ENCODE results near the gene METTL17.
A peak's percentile ranks its signal among the peaks of the same experiment; 100 is the strongest.
"Not testable (repeated sequence)": the region's sequence is repeated elsewhere in the genome, so short reads cannot be mapped to it uniquely, and the experiment has no call there.

Gene METTL17

DNA sequence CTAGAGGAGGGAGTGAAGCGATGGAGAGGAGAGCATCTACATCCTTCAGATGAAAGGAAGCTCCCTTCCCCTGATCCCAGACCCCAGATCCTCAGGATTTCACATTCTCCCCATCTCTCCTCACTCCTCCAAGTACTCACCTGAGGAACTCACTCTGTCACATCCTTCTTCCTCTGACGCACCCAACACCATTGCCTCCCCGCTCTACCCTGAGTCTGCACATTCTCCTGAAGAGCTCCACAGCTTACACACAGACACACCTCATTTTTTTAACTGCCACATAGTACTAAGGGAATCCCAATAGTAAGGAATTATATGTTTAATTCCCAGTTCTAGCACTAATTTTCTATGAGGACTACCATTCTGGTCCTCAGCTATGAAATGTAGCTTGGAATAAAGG lies 16.3 kb upstream of the METTL17 start:
- H3K9me3 ChIP-seq (ENCODE audit: low read length): no peaks in the 10 kb centered on the region
- H3K4me3 ChIP-seq (ENCODE audit: low read depth in 1 of 2, low read length in 2 of 2): no peak overlapping the region
- H3K27me3 ChIP-seq (ENCODE audit: control insufficient read depth in 1 of 2, insufficient read depth in 2 of 2, low read length in 2 of 2): no peaks in the 10 kb centered on the region
- H3K4me1 ChIP-seq (ENCODE audit: insufficient read depth, low read length): peaks cover 14% of the 10 kb centered on the region
- no peaks in the 10 kb centered on the region for H3K36me3 ChIP-seq (ENCODE audit: insufficient read depth, low read length)
- no peak overlapping the region for H3K27ac ChIP-seq (ENCODE audit: low read depth, low read length)
- no peak overlapping the region for H3K9ac ChIP-seq (ENCODE audit: low read length)

DNA sequence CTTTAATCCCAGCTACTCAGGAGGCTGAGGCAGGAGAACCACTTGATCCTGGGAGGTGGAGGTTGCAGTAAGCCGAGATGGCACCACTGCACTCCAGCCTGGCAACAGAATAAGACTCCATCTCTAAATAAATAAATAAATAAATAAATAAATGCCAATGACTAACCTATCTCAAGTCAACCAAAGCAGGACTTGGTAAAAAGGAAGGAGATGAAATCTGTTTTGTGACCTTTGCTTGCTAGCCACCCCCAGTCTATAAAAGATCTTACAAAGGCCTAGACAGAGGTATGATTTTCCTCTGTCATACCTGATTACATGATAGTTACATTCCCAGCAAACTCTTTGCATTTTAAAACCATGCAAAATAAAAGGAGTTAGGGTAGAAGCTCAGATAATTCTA lies 13.5 kb upstream of the METTL17 start:
- Histone ChIP-seq H3K36me3 (ENCODE audit: insufficient read depth, low read length) (no peaks in the 10 kb centered on the region), H3K9ac (ENCODE audit: low read length) (no peak overlapping the region), H3K27me3 (ENCODE audit: control insufficient read depth in 1 of 2, insufficient read depth in 2 of 2, low read length in 2 of 2) (no peaks in the 10 kb centered on the region), H3K27ac (ENCODE audit: low read depth, low read length) (no peak overlapping the region), H3K4me3 (ENCODE audit: low read depth in 1 of 2, low read length in 2 of 2) (no peak overlapping the region), H3K4me1 (ENCODE audit: insufficient read depth, low read length) (peaks cover 9% of the 10 kb centered on the region), H3K9me3 (ENCODE audit: low read length) (no peaks in the 10 kb centered on the region)

DNA sequence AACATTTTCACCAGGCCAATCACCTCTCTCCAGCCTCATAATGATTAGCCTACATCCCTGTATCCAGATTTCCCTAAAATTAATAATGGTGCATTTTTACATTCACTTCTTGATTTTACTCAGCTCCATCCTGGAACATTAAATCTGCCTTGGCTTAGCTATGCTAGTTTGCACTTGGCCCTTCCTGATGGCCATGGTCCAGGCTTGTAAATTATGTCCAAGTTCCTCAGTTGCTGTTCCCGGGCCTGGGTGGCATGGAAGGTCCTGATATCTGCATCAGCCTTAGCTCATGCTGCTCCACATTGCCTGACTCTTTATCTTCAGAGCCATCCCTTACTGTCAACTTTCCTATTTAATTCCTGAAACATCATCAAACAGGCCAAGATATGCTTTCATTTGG lies 11.1 kb upstream of the METTL17 start:
- Histone ChIP-seq H3K9ac (ENCODE audit: low read length) (no peak overlapping the region), H3K27me3 (ENCODE audit: control insufficient read depth in 1 of 2, insufficient read depth in 2 of 2, low read length in 2 of 2) (no peaks in the 10 kb centered on the region), H3K36me3 (ENCODE audit: insufficient read depth, low read length) (no peaks in the 10 kb centered on the region), H3K27ac (ENCODE audit: low read depth, low read length) (no peak overlapping the region), H3K9me3 (ENCODE audit: low read length) (no peaks in the 10 kb centered on the region), H3K4me3 (ENCODE audit: low read depth in 1 of 2, low read length in 2 of 2) (no peak overlapping the region), H3K4me1 (ENCODE audit: insufficient read depth, low read length) (peaks cover 4% of the 10 kb centered on the region)

DNA sequence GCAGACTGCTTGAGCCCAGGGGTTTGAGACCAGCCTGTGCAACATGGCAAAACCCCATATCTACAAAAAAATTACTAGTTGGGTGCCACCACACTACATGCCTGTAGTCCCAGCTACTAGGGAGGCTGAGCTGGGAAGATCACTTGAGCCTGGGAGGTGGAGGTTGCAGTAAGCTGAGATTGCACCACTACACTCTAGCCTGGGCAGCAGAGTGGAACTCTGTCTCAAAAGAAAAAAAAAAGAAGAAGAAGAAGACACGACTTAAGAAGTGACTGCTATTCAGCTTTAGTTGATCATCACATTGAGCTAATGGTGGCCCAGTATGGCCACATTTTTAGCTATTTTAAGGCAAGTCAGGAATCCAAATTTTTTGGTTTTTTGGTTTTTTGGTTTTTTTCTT lies 8.9 kb upstream of the METTL17 start:
- Histone ChIP-seq H3K4me3 (ENCODE audit: low read depth in 1 of 2, low read length in 2 of 2) (no peak overlapping the region), H3K27me3 (ENCODE audit: control insufficient read depth in 1 of 2, insufficient read depth in 2 of 2, low read length in 2 of 2) (no peaks in the 10 kb centered on the region), H3K27ac (ENCODE audit: low read depth, low read length) (no peak overlapping the region)

DNA sequence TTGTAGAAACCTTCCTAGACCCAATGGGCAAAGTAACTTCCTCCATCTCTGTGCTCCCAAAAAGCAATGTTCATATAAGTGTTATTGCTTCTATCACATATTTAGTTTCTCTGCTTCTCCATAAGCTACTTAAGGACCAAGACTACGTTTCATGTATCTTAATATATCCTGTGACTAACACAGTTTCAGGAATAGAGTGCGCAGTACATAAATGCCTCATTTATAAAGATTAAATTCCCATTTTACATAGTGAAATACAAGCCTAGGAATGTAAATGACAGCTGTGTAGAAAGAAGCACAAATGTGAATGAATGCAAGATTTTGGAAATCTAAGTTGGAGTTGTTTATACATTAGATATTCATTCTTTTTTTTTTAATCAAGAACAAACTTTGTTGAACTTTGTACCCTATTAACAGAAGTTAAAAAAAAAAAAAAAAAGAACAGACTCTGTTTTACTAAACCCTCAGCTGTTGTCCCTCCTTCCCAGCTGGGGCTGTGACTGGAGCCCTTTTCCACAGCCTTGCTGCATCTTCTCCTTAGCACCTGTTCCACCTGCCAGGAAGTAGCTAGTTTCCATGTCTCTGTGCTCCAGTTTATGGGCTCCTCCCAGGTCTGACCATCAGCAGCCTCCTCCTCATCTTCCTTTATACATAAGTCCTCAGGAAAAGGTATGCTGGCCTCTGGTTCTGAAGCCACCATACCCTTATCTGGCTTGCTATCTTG lies 7.0 kb upstream of the METTL17 start:
- H3K27me3 ChIP-seq (ENCODE audit: control insufficient read depth in 1 of 2, insufficient read depth in 2 of 2, low read length in 2 of 2): no peaks in the 10 kb centered on the region
- H3K4me1 ChIP-seq (ENCODE audit: insufficient read depth, low read length): no peaks in the 10 kb centered on the region
- H3K9me3 ChIP-seq (ENCODE audit: low read length): no peaks in the 10 kb centered on the region
- H3K4me3 ChIP-seq (ENCODE audit: low read depth in 1 of 2, low read length in 2 of 2): no peak overlapping the region
- H3K27ac ChIP-seq (ENCODE audit: low read depth, low read length): no peak overlapping the region
- no peaks in the 10 kb centered on the region for H3K36me3 ChIP-seq (ENCODE audit: insufficient read depth, low read length)
- no peak overlapping the region for H3K9ac ChIP-seq (ENCODE audit: low read length)

More for the DNA sequence above, 8.9 kb upstream of the METTL17 start:
- H3K9ac ChIP-seq (ENCODE audit: low read length): no peak overlapping the region
- no peaks in the 10 kb centered on the region for H3K36me3 ChIP-seq (ENCODE audit: insufficient read depth, low read length)
- H3K9me3 ChIP-seq (ENCODE audit: low read length): no peaks in the 10 kb centered on the region
- no peaks in the 10 kb centered on the region for H3K4me1 ChIP-seq (ENCODE audit: insufficient read depth, low read length)

DNA sequence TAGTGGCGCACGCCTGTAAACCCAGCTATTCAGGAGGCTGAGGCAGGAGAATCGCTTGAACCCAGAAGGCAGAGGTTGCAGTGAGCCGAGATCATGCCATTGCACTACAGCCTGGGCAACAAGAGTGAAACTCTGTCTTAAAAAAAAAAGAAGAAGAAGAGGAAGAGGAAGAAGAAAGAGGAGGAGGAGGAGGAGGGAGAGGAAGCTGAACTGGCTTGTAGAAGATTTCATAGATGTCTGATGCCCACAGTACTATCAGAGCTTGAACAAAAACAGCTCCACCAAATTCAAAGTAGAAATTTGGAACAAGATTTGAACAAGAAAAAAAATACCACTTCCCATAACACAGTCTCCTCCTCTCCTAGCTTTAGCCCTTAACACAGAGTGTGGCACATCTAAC lies 4.1 kb upstream of the METTL17 start:
- H3K27me3 ChIP-seq (ENCODE audit: control insufficient read depth in 1 of 2, insufficient read depth in 2 of 2, low read length in 2 of 2); H3K36me3 ChIP-seq (ENCODE audit: insufficient read depth, low read length); H3K27ac ChIP-seq (ENCODE audit: low read depth, low read length); H3K4me3 ChIP-seq (ENCODE audit: low read depth in 1 of 2, low read length in 2 of 2); H3K9ac ChIP-seq (ENCODE audit: low read length); H3K9me3 ChIP-seq (ENCODE audit: low read length): not testable (repeated sequence)
- peaks cover 12% of the 10 kb centered on the region for H3K4me1 ChIP-seq (ENCODE audit: insufficient read depth, low read length)

DNA sequence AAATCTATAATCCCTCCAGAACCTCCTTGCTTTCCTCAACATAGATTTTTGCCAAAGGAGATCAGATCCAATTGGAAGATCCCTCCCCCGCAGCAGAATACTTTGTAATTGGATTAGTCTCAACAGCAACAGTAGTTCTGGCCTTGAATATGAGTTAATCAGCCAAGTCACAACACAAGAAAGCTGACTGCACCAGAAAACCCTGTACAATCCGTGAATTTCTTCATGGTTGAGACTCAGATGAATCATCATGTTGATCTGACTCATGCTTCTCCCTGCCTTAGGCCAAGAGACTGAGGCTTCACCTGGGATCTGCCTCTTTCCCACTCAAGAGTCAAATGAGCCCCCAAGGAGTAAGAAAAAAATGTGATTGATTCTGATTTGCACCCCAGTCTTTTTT lies 3.0 kb upstream of the METTL17 start:
- no peak overlapping the region for H3K9ac ChIP-seq (ENCODE audit: low read length)
- H3K9me3 ChIP-seq (ENCODE audit: low read length): no peaks in the 10 kb centered on the region
- H3K4me3 ChIP-seq (ENCODE audit: low read depth in 1 of 2, low read length in 2 of 2): no peak overlapping the region
- H3K27ac ChIP-seq (ENCODE audit: low read depth, low read length): no peak overlapping the region
- no peaks in the 10 kb centered on the region for H3K36me3 ChIP-seq (ENCODE audit: insufficient read depth, low read length)
- H3K4me1 ChIP-seq (ENCODE audit: insufficient read depth, low read length): peaks cover 23% of the 10 kb centered on the region
- H3K27me3 ChIP-seq (ENCODE audit: control insufficient read depth in 1 of 2, insufficient read depth in 2 of 2, low read length in 2 of 2): no peaks in the 10 kb centered on the region

DNA sequence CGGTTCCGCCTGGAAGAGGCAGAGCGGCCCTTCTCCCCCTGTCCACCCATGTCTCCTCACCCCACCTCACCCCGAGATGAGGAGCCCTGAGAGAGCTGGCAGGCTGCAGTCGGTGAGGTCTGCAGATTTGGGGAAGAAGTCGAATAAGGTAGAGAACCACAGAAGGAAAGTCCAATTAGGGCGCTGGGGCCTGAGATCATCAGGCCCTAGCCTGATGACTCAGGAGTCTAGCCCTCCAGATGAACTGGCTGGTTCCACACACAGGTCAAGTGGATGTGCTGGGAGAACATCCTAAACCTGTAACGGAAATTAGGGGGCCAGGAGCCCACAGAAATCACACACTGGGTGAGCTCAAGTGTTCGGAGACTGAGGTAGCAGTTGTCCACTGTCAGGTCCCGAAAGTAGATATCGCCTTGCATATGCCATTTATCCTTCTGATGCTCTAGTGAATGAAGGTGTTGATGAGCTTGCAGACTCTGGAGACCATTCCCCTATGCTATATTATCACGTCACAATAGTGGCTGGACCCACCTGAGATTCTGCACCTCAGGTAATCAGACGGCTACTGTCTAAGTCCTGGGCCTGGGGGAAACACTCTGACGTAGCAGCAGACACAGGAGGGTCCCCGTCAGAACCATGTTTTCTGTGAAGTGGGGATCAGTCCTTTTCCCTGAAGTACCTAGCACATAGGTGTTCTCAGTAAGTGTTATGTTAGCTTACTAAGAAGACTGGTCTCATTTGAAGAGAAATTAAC lies 886 bp upstream of the METTL17 start:
- Histone ChIP-seq H3K9me3 (ENCODE audit: low read length) (no peaks in the 10 kb centered on the region), H3K9ac (ENCODE audit: low read length) (peak overlapping the region; percentile 33), H3K36me3 (ENCODE audit: insufficient read depth, low read length) (peaks cover 16% of the 10 kb centered on the region), H3K4me3 (ENCODE audit: low read depth in 1 of 2, low read length in 2 of 2) (no peak overlapping the region), H3K27me3 (ENCODE audit: control insufficient read depth in 1 of 2, insufficient read depth in 2 of 2, low read length in 2 of 2) (no peaks in the 10 kb centered on the region), H3K27ac (ENCODE audit: low read depth, low read length) (peak overlapping the region; percentile 69), H3K4me1 (ENCODE audit: insufficient read depth, low read length) (peaks cover 27% of the 10 kb centered on the region)

DNA sequence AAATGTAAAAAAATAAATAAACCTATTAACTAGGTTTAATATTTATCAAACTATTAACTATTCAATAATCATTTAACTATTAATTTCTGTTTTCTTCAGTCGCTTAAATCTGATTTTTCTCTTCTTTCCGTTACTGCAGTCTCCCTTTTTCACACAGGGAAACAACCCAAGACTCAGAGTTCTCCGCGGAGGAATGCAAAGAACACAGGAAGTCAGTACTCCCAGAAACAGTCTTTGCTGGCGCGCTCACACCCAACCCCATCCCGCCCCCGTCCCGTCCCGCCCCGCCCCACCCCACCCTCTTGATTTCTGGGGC lies 351 bp upstream of the METTL17 start:
- Histone ChIP-seq H3K9me3 (ENCODE audit: low read length) (no peaks in the 10 kb centered on the region), H3K4me3 (ENCODE audit: low read depth in 1 of 2, low read length in 2 of 2) (no peak overlapping the region), H3K27me3 (ENCODE audit: control insufficient read depth in 1 of 2, insufficient read depth in 2 of 2, low read length in 2 of 2) (no peaks in the 10 kb centered on the region), H3K9ac (ENCODE audit: low read length) (no peak overlapping the region), H3K27ac (ENCODE audit: low read depth, low read length) (peak overlapping the region; percentile 69), H3K36me3 (ENCODE audit: insufficient read depth, low read length) (peaks cover 21% of the 10 kb centered on the region), H3K4me1 (ENCODE audit: insufficient read depth, low read length) (peaks cover 27% of the 10 kb centered on the region)

DNA sequence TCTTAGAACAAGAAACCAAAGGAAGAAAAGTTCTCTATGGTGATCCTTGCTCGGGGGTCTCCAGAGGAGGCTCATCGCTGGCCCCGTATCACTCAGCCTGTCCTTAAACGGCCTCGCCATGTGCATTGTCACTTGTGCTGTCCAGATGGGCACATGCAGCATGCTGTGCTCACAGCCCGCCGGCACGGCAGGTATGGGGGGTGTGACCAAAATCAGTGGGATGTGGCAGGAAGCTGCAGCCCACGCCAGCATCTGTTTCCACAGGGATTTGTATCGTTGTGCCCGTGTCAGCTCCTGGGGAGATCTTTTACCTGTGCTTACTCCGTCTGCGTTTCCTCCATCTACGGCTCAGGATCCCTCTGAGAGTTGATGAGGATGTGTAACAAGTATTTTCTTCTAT lies 6.7 kb downstream of the METTL17 start:
- Histone ChIP-seq H3K4me3 (ENCODE audit: low read depth in 1 of 2, low read length in 2 of 2) (no peak overlapping the region), H3K9ac (ENCODE audit: low read length) (no peak overlapping the region), H3K4me1 (ENCODE audit: insufficient read depth, low read length) (peaks cover 11% of the 10 kb centered on the region), H3K27me3 (ENCODE audit: control insufficient read depth in 1 of 2, insufficient read depth in 2 of 2, low read length in 2 of 2) (no peaks in the 10 kb centered on the region), H3K27ac (ENCODE audit: low read depth, low read length) (no peak overlapping the region), H3K36me3 (ENCODE audit: insufficient read depth, low read length) (peaks cover 52% of the 10 kb centered on the region), H3K9me3 (ENCODE audit: low read length) (no peaks in the 10 kb centered on the region)

DNA sequence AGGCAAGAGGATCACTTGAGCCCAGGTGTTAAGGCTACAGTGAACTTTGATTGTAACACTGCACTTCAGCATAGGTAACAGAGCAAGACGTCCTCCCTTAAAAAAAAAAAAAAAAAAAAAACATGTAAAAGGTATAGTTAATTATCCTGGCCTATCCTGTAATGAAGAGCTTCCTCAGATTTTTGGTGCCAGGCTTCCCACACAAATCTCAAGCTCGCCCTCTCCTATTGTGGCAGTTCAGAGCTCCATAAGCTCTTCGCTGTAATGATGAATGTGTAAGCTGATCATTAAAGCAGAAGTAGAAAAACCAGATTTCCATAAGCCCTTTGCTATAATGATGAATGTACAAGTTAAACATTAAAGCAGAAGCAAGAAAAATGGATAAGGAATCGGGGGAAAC lies 7.3 kb downstream of the METTL17 start:
- no peaks in the 10 kb centered on the region for H3K27me3 ChIP-seq (ENCODE audit: control insufficient read depth in 1 of 2, insufficient read depth in 2 of 2, low read length in 2 of 2)
- no peak overlapping the region for H3K9ac ChIP-seq (ENCODE audit: low read length)
- H3K9me3 ChIP-seq (ENCODE audit: low read length): no peaks in the 10 kb centered on the region
- peaks cover 5% of the 10 kb centered on the region for H3K4me1 ChIP-seq (ENCODE audit: insufficient read depth, low read length)
- no peak overlapping the region for H3K4me3 ChIP-seq (ENCODE audit: low read depth in 1 of 2, low read length in 2 of 2)
- no peak overlapping the region for H3K27ac ChIP-seq (ENCODE audit: low read depth, low read length)
- H3K36me3 ChIP-seq (ENCODE audit: insufficient read depth, low read length): peaks cover 51% of the 10 kb centered on the region

DNA sequence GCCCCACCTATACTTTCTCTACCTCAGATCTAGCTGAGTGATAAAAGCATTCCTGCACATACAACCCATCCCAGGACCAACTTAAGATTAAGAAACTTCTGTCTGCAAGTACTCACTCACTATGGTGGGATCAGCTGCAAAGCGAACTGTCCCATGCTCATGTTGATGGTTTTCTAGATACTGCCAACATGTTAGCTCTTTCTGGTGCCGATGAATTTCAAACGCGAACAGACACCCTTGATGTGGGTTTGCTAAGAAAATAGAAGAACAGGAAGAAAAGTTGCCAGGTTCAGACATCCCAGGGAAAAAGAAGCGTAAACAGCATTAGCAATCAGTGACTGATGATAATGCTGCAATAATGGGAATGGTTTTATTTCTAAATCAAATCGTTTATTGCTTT lies 7.8 kb downstream of the METTL17 start:
- Histone ChIP-seq H3K4me3 (ENCODE audit: low read depth in 1 of 2, low read length in 2 of 2) (no peak overlapping the region), H3K36me3 (ENCODE audit: insufficient read depth, low read length) (peaks cover 47% of the 10 kb centered on the region), H3K9me3 (ENCODE audit: low read length) (no peaks in the 10 kb centered on the region), H3K9ac (ENCODE audit: low read length) (no peak overlapping the region), H3K27ac (ENCODE audit: low read depth, low read length) (no peak overlapping the region), H3K27me3 (ENCODE audit: control insufficient read depth in 1 of 2, insufficient read depth in 2 of 2, low read length in 2 of 2) (no peaks in the 10 kb centered on the region), H3K4me1 (ENCODE audit: insufficient read depth, low read length) (peaks cover 4% of the 10 kb centered on the region)
